Neural cell (in vitro differentiated cells): Measurements from ENCODE around the gene TMEM192.

ENCODE experiments used
- CTCF ChIP-seq: fragments of 450-650 bp; IDR thresholded peaks from 2 replicates; pipeline ENCODE4 v1.5.1; 2014; ENCODE audit warnings: antibody characterized with exemption, mild to moderate bottlenecking, moderate library complexity; ENCODE audit not compliant: poor library complexity, severe bottlenecking
- TAF1 ChIP-seq: IDR thresholded peaks from 2 replicates; pipeline ENCODE4 v1.6.1; 2012; ENCODE audit warnings: low read depth

- TF ChIP-seq TAF1 (no peak), CTCF (no peak)
Measured at GRCh38 chr4:165094873-165095272, 17.8 kb downstream of the TMEM192 start.
